Stomach (tissue), 4 donors: Measurements from ENCODE around the gene SFRP5.

Experiments
- EP300 ChIP-seq: sonication (generic); formaldehyde crosslinking; IDR thresholded peaks from one replicate; pipeline ENCODE4 v1.6.1; 2017; ENCODE audit warnings: antibody characterized with exemption
- POLR2A ChIP-seq, 4 donors: fragments of 450-650 bp; IDR thresholded peaks; one replicate each; pipeline ENCODE4 v1.6.1; 2016; ENCODE audit warnings: antibody characterized with exemption in 4 of 4, control low read depth in 2 of 4, mild to moderate bottlenecking in 1 of 4, moderate library complexity in 1 of 4
- POLR2AphosphoS5 ChIP-seq, 3 donors: sonication (generic); formaldehyde crosslinking; IDR thresholded peaks; one replicate each; pipeline ENCODE4 v1.6.1; 2016; ENCODE audit warnings: antibody characterized with exemption in 3 of 3
- TF ChIP-seq, protein P1 (sequence below), 7 experiments: fragments of 450-650 bp in 4 of 7; fragments of 200-600 bp in 3 of 7; sonication (generic) in 3 of 7; IDR thresholded peaks; one replicate each; pipeline ENCODE4 v1.5.1; 2016 to 2019; ENCODE audit warnings: antibody characterized with exemption in 7 of 7, control low read depth in 2 of 7, mild to moderate bottlenecking in 1 of 7

DNA sequence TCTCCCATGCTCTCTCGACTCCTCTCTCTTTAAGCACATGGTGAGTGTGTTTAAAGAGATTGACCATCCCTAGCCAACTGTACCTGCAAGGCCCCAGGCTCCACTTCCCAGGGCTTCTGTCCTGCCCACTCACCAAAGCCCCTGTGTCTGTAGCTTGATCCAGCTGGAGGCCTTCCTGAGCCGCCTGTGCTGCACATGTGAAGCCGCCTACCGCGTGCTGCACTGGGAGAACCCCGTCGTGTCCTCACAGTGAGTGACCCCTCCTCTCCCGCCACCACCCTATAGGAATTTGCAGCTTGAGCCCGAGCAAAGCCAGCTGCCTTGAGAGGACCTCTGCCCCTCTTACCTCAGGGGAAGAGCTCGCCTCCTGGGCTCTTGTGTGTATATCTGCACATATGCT is 23.7 kb downstream of the SFRP5 start:
- TF ChIP-seq POLR2A (IDR thresholded peaks at IDR 0.05) (no peak), POLR2AphosphoS5 (IDR thresholded peaks at IDR 0.05) (no peak), EP300 (no peak)
- TF ChIP-seq, protein P1, sequence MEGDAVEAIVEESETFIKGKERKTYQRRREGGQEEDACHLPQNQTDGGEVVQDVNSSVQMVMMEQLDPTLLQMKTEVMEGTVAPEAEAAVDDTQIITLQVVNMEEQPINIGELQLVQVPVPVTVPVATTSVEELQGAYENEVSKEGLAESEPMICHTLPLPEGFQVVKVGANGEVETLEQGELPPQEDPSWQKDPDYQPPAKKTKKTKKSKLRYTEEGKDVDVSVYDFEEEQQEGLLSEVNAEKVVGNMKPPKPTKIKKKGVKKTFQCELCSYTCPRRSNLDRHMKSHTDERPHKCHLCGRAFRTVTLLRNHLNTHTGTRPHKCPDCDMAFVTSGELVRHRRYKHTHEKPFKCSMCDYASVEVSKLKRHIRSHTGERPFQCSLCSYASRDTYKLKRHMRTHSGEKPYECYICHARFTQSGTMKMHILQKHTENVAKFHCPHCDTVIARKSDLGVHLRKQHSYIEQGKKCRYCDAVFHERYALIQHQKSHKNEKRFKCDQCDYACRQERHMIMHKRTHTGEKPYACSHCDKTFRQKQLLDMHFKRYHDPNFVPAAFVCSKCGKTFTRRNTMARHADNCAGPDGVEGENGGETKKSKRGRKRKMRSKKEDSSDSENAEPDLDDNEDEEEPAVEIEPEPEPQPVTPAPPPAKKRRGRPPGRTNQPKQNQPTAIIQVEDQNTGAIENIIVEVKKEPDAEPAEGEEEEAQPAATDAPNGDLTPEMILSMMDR (IDR thresholded peaks at IDR 0.05), result no peak
